ENCODE results near the gene MEI4. TPM values are rescaled to one million over a fixed set of nuclear protein-coding genes. Genes with fewer than 3 reads are reported as not detected.

The MEI4 gene, protein sequence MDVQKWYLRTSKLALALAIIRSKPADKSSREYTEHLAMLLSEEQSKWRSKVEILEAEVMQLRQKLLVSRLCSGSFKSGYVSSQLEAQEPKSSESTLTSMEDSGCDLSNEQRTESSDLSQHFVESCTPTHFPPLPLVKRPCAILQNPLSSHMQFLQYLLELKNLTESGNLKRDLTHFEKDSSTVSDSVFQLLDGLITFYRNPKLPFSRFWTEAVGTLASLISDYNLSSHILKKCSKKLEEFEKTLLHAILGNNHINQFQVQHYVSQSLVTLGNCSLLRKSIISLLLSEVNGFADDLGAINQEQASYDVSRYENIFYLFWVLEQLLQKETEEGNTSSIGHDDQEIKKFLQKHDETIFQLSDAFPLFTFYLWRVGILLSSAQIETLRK
- not detected in 5 replicates for total RNA-seq (2022; extraction: Qiagen RNA extraction; ENCODE audit: low read depth)

GRCh38 chr6:77652739-77653138, at the start of gene MEI4:
Gene MEI4 (plus strand): TSS chr6:77653039. CDS start chr6:77690672, 37,633 bp downstream.

Other genes starting within 250 kb of the MEI4 start
- 0.07 to 0.13 TPM in 2 of 5 replicates, not detected in the others for gene HTR1B, start 189.5 kb upstream of the MEI4 start, total RNA-seq (2022; extraction: Qiagen RNA extraction; ENCODE audit: low read depth)